ENCODE measurements around the gene TMEM255B.
"Not testable (repeated sequence)": the region's sequence is repeated elsewhere in the genome, so short reads cannot be mapped to it uniquely, and the experiment has no call there.

Gene TMEM255B

GRCh38 chr13:113820813-113821651 is 62.0 kb downstream of the TMEM255B start:
- TF ChIP-seq CTCF (IDR thresholded peaks at IDR 0.05; ENCODE audit: extremely low read depth, insufficient read depth, missing control alignments), result no peak
- no peak for DNase-seq (ENCODE audit: low spot score)
- in situ Hi-C loops (cut with MboI; ENCODE audit: low pct_unique_long_range_greater_than_20kb, low sequenced_read_pairs, unreplicated experiment), result no loop called here

GRCh38 chr13:113821847-113822246 is 62.8 kb downstream of the TMEM255B start:
- no peak for DNase-seq (ENCODE audit: low spot score)
- in situ Hi-C loops (cut with MboI; ENCODE audit: low pct_unique_long_range_greater_than_20kb, low sequenced_read_pairs, unreplicated experiment), result no loop called here
- TF ChIP-seq CTCF (IDR thresholded peaks at IDR 0.05; ENCODE audit: extremely low read depth, insufficient read depth, missing control alignments), result no peak

- in situ Hi-C loops (cut with MboI; ENCODE audit: low pct_unique_long_range_greater_than_20kb, low sequenced_read_pairs, unreplicated experiment), result no loop called here
- no peak for DNase-seq (ENCODE audit: low spot score)
- TF ChIP-seq CTCF (IDR thresholded peaks at IDR 0.05; ENCODE audit: extremely low read depth, insufficient read depth, missing control alignments), result no peak
Measured at GRCh38 chr13:113822266-113822665, 63.2 kb downstream of the TMEM255B start.

GRCh38 chr13:113822956-113823744 is 64.1 kb downstream of the TMEM255B start:
- in situ Hi-C loops (cut with MboI; ENCODE audit: low pct_unique_long_range_greater_than_20kb, low sequenced_read_pairs, unreplicated experiment), result no loop called here
- TF ChIP-seq CTCF (IDR thresholded peaks at IDR 0.05; ENCODE audit: extremely low read depth, insufficient read depth, missing control alignments), result no peak
- no peak for DNase-seq (ENCODE audit: low spot score)

GRCh38 chr13:113823771-113824170 is 64.7 kb downstream of the TMEM255B start:
- in situ Hi-C loops (cut with MboI; ENCODE audit: low pct_unique_long_range_greater_than_20kb, low sequenced_read_pairs, unreplicated experiment), result no loop called here
- DNase-seq (ENCODE audit: low spot score), result no peak
- TF ChIP-seq CTCF (IDR thresholded peaks at IDR 0.05; ENCODE audit: extremely low read depth, insufficient read depth, missing control alignments), result no peak

GRCh38 chr13:113825841-113826240 is 66.8 kb downstream of the TMEM255B start:
- DNase-seq (ENCODE audit: low spot score), result no peak
- in situ Hi-C loops (cut with MboI; ENCODE audit: low pct_unique_long_range_greater_than_20kb, low sequenced_read_pairs, unreplicated experiment), result no loop called here
- no peak for TF ChIP-seq CTCF (IDR thresholded peaks at IDR 0.05; ENCODE audit: extremely low read depth, insufficient read depth, missing control alignments)

GRCh38 chr13:113826446-113826845 is 67.4 kb downstream of the TMEM255B start:
- in situ Hi-C loops (cut with MboI; ENCODE audit: low pct_unique_long_range_greater_than_20kb, low sequenced_read_pairs, unreplicated experiment); DNase-seq (ENCODE audit: low spot score): not testable (repeated sequence)

Data from GM13977 (cell line).